Fibroblast of lung (primary cell): ENCODE results near the gene FLNC.

Experiments
- CTCF ChIP-seq, 2 donors: IDR thresholded peaks in 1 of 2; conservative IDR thresholded peaks in 1 of 2; 1 replicate in 1 of 2; 2 replicates in 1 of 2; pipeline ENCODE4 v1.5.1; 2011 to 2012; ENCODE audit warnings: low read length in 2 of 2, control low read depth in 1 of 2, inconsistent platforms in 1 of 2, low read depth in 1 of 2, mild to moderate bottlenecking in 1 of 2
- EZH2 ChIP-seq: IDR thresholded peaks from 2 replicates; pipeline ENCODE4 v1.5.1; 2012; ENCODE audit warnings: low read length, control low read depth, mild to moderate bottlenecking; ENCODE audit errors: missing control alignments

GRCh38 chr7:128796327-128796726, 33.9 kb upstream of the FLNC start:
- no peak for TF ChIP-seq CTCF (conservative IDR thresholded peaks at IDR 0.05 in 1 of 2, IDR thresholded peaks at IDR 0.05 in 1 of 2; ENCODE audit: low read depth in 1 of 2, low read length in 2 of 2)
- no peak for TF ChIP-seq EZH2
